ENCODE results near the gene SETD9. TPM values are rescaled to one million over a fixed set of nuclear protein-coding genes. Genes with fewer than 3 reads are reported as not detected.

SETD9 gene
- total RNA-seq, 1 experiment from 2014 or later = 10.1 TPM

GRCh38 chr5:56954262-56954661 lies 44.9 kb downstream of the SETD9 start:
- Histone ChIP-seq H3K27me3 (ENCODE audit: control insufficient read depth, insufficient read depth, low read length) (peaks cover 10% of the 10 kb centered on the region; the same call in 1 of the 2 replicates), H3K4me3 (ENCODE audit: insufficient read depth, low read depth, low read length) (no peak overlapping the region), H3K36me3 (replicated peaks; ENCODE audit: control insufficient read depth, insufficient read depth, low read length) (peaks cover 2% of the 10 kb centered on the region)
- no peak for DNase-seq

GRCh38 chr5:56958595-56958994 lies 49.2 kb downstream of the SETD9 start:
- Histone ChIP-seq H3K4me3 (ENCODE audit: insufficient read depth, low read depth, low read length) (no peak overlapping the region), H3K27me3 (ENCODE audit: control insufficient read depth, insufficient read depth, low read length) (peaks cover under 1% of the 10 kb centered on the region; the same call in 1 of the 2 replicates), H3K36me3 (replicated peaks; ENCODE audit: control insufficient read depth, insufficient read depth, low read length) (no peaks in the 10 kb centered on the region)
- DNase-seq = no peak

GRCh38 chr5:56959326-56959725 lies 49.9 kb downstream of the SETD9 start:
- no peak overlapping the region for H3K4me3 ChIP-seq (ENCODE audit: insufficient read depth, low read depth, low read length)
- H3K27me3 ChIP-seq (ENCODE audit: control insufficient read depth, insufficient read depth, low read length) = no peaks in the 10 kb centered on the region
- H3K36me3 ChIP-seq (replicated peaks; ENCODE audit: control insufficient read depth, insufficient read depth, low read length) = no peaks in the 10 kb centered on the region

GRCh38 chr5:56961746-56962145 lies 52.4 kb downstream of the SETD9 start:
- Histone ChIP-seq H3K4me3 (ENCODE audit: insufficient read depth, low read depth, low read length) (no peak overlapping the region), H3K36me3 (replicated peaks; ENCODE audit: control insufficient read depth, insufficient read depth, low read length) (no peaks in the 10 kb centered on the region), H3K27me3 (ENCODE audit: control insufficient read depth, insufficient read depth, low read length) (no peaks in the 10 kb centered on the region)
- DNase-seq = no peak

More at GRCh38 chr5:56959326-56959725, 49.9 kb downstream of the SETD9 start:
- no peak for DNase-seq

- Histone ChIP-seq H3K36me3 (replicated peaks; ENCODE audit: control insufficient read depth, insufficient read depth, low read length) (no peaks in the 10 kb centered on the region), H3K4me3 (ENCODE audit: insufficient read depth, low read depth, low read length) (no peak overlapping the region), H3K27me3 (ENCODE audit: control insufficient read depth, insufficient read depth, low read length) (no peaks in the 10 kb centered on the region)
- no peak for DNase-seq
Measured at GRCh38 chr5:56962286-56962685, 52.9 kb downstream of the SETD9 start.

GRCh38 chr5:56963246-56963645 lies 53.9 kb downstream of the SETD9 start:
- Histone ChIP-seq H3K36me3 (replicated peaks; ENCODE audit: control insufficient read depth, insufficient read depth, low read length) (no peaks in the 10 kb centered on the region), H3K4me3 (ENCODE audit: insufficient read depth, low read depth, low read length) (no peak overlapping the region), H3K27me3 (ENCODE audit: control insufficient read depth, insufficient read depth, low read length) (no peaks in the 10 kb centered on the region)
- no peak for DNase-seq

- H3K4me3 ChIP-seq (ENCODE audit: insufficient read depth, low read depth, low read length) = no peak overlapping the region
- DNase-seq = no peak
- no peaks in the 10 kb centered on the region for H3K36me3 ChIP-seq (replicated peaks; ENCODE audit: control insufficient read depth, insufficient read depth, low read length)
- no peaks in the 10 kb centered on the region for H3K27me3 ChIP-seq (ENCODE audit: control insufficient read depth, insufficient read depth, low read length)
Measured at GRCh38 chr5:56964173-56964572, 54.8 kb downstream of the SETD9 start.

Other genes with a start within 250 kb of the SETD9 start
- 18.9 and 21.2 TPM in 2 replicates for gene MAP3K1, start 94.0 kb upstream of the SETD9 start, total RNA-seq (2014; rRNA removed; shearing (Covaris generic))
- gene MIER3, start 42.5 kb downstream of the SETD9 start, total RNA-seq (2014; rRNA removed; shearing (Covaris generic)) = 22.0 and 26.0 TPM in 2 replicates

Measured in H7 (cell line).